Glomerular visceral epithelial cell (primary cell): ENCODE results near the gene C5orf58.

Experiments used
- DNase-seq: peaks from one replicate; pipeline ENCODE4 v3.0.0-alpha.2; 2016; ENCODE audit errors: extremely low spot score

C5orf58 gene

GRCh38 chr5:170283296-170283695, 50.5 kb downstream of the C5orf58 start:
- no peak for DNase-seq

DNA sequence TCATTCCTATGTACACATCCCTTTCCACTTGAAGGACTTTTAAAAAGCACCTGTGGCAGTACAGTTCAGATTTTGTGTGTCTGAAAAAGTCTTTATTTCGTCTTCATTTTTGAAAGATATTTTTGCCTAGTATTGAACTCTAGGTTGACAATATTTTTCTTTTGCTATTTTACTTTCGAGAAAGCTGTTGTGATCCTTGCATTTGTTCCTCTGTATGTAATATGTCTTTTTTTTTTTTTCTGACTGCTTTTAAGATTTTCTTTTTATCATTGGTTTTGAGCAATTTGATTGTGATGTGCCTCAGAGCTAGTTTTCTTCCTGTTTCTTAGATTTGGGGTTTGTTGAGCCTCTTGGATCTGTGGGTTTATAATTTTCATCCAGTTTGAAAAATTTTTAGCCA, 51.4 kb downstream of the C5orf58 start:
- DNase-seq, result no peak

DNA sequence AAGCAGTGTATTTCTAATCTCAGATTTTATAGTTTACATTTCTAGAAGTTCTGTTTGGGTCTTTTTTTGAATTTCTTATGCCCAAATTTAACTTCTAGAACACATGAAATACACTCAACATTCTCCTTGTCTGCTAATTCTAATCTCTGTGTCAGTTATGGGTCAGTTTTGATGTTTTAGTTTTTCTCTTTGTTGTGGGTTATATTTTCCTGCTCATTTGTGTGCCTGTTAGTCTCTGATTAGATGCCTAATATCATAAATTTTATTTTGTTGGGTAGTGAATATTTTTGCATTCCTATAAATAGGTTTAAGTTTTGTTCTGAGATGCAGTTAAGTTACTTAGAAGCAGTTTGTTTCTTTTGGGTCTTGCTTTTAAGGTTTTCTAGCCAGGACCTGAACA, 52.4 kb downstream of the C5orf58 start:
- DNase-seq, result no peak

- no peak for DNase-seq
Observed at GRCh38 chr5:170286386-170286925, 53.7 kb downstream of the C5orf58 start.

DNA sequence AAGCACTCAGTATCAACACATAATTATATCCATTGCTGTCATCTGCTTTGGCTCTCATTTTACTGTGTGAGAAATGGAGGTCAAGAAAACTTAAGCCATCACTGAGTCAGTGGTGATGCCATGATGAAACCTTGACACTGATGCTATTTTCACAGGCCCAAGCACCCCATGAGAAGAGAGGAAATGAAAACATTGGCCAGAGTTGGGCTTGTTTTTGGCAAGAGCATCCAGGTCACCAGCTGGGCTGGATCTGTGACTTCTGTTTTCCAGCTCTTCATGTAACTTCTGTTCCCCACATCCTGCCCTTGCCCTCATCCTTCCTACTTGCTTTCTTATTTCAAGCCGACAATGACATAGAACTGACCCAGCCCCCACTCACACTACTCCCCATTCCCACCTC, 54.7 kb downstream of the C5orf58 start:
- no peak for DNase-seq

GRCh38 chr5:170288151-170288550, 55.4 kb downstream of the C5orf58 start:
- no peak for DNase-seq

DNA sequence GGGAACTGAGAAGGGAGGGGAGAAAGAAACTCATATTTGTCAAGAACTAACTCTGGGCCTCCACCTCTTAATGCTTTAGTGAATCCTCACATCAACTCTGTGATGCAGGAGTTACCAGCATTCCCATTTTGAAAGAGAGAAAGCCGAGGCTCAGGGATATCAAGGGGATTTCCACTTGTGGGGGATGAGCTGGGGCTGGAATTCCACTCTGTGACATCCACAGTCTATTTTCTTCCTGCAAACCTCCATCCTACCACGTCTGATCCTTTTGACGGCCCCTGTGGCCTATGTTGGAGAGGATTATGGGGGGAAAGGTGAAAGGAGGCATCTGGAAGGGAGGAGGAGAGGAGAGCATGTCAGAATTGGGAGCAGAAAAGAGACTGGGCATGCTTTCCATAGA, 55.8 kb downstream of the C5orf58 start:
- DNase-seq, result no peak

GRCh38 chr5:170289121-170289520, 56.3 kb downstream of the C5orf58 start:
- no peak for DNase-seq

- no peak for DNase-seq
Observed at GRCh38 chr5:170289764-170290163, 57.0 kb downstream of the C5orf58 start.

- no peak for DNase-seq
Observed at GRCh38 chr5:170290498-170290897, 57.7 kb downstream of the C5orf58 start.

- no peak for DNase-seq
Observed at GRCh38 chr5:170292179-170293104, 59.7 kb downstream of the C5orf58 start.

DNA sequence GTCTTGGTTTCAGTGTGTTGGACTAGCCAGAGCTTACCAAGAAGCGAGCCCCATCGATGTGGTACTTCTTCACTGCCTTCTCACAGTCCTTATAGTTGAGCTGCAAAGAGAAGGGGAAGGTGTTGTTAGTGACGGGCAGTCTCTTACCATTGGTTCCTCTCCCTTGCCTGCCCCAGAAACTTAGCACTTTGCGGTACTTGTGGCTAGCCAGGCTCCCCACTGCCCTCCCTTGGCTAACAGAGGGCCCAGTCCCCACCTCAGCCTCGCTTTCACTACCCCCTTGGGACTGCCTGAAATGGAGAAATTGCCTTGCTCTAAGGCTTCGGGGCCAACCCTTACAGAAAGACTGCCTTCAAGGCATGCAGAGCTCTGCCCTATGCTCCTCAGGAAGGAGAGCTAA, 60.5 kb downstream of the C5orf58 start:
- no peak for DNase-seq

DNA sequence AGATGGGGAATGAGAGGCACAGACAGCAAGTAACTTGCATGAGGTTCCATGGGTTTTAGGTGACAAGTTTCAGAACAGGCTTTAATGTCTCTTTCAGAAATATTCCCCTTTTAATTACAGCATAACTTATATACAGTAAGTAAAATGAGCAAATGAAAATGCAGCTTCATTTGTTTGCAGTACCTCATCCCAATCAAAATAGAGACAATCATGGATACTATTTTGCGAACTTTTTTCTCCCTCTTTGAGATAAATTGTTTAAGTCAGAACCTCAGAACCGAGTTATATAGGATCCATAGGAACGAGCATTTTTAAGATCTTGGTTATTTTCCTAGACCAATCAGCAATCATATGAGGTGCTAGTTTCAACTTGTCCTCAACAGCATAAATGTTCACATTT, 61.3 kb downstream of the C5orf58 start:
- no peak for DNase-seq

DNA sequence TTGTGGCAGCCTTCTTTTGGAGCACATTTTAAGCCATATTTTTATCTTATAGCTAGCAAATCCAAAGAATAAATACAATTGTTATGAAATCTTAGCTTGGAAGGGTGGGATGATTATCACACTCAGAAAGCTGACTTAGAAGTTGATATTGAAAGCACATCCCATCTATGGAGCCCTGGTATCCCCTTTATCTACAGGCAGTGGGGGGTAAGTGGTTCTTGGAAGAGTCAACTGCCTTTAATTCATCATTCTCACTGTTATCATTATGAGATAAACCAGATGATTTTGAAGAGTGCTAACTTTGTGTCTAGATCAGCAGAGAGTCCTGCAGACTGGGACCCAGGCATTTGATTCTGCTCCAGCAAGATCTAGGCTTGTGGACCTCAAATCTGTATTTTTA, 61.8 kb downstream of the C5orf58 start:
- no peak for DNase-seq
